Endometrial microvascular endothelial cells (primary cell): ENCODE data around the gene ZNF580. TPM values are rescaled to one million over a fixed set of nuclear protein-coding genes. Genes with fewer than 3 reads are reported as not detected.

Experiments used
- in situ Hi-C: cut with HindIII; loops from 2 replicates; pipeline ENCODE4 v1.10.0; 2017; ENCODE audit warnings: low sequenced_read_pairs, low pct_unique_long_range_greater_than_20kb; ENCODE audit errors: inconsistent ontology term
- total RNA-seq: library from RNA; depleted of rRNA; stranded (reverse); fragments of >200 nt; gene quantifications from one replicate; pipeline ENCODE4 v1.2.3, GENCODE V29; 2015; ENCODE audit errors: inconsistent ontology term

The ZNF580 gene
- total RNA-seq, 1 donor from 2014 or later, result 11.1 TPM

- in situ Hi-C loops, result no loop called here
Observed at GRCh38 chr19:55605207-55605636, 35.6 kb upstream of the ZNF580 start.

GRCh38 chr19:55605637-55606470 is 34.9 kb upstream of the ZNF580 start, which contains the start of gene ZNF865:
ZNF865 (plus strand) TSS chr19:55605647; CDS start chr19:55613619, 7,972 bp downstream.
- in situ Hi-C loops, result no loop called here

DNA sequence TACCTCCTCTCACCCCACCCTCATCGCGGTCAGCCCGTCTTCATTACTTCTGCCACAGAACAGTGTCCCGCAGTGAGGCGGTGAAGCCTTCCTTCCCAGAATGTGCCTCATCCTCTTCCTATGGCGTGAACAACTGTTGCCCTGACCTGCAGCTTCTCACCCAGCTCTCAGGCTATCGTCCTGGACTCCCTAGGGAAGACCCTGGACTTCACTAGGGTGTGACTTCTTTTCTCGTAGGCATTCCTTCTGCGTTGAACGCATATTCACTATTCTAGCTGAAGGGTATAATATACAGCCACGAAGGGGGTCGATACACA is 34.4 kb upstream of the ZNF580 start:
- in situ Hi-C loops, result no loop called here

DNA sequence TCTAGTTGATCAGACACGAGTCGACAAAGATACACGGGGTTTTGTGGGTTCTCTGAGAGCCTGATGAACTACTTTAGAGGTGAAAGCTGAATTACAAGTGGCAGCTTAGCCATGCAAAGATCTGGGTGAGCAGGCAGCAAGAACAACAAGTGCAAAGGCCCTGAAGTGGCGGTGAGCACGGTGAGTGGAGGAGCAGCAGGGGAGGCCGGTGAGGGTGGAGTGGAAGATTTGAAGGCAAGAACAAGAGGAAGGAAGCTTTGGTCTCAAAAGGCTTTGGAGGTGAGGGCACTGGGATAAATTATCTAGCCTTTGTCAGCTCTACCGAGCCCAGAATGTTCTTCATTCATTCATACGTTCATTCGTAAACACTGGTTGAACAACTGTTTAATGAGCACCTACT is 34.0 kb upstream of the ZNF580 start:
- in situ Hi-C loops, result no loop called here

- in situ Hi-C loops, result no loop called here
Observed at GRCh38 chr19:55609326-55609725, 31.5 kb upstream of the ZNF580 start.

- in situ Hi-C loops, result no loop called here
Observed at GRCh38 chr19:55611300-55611982, 29.4 kb upstream of the ZNF580 start.

DNA sequence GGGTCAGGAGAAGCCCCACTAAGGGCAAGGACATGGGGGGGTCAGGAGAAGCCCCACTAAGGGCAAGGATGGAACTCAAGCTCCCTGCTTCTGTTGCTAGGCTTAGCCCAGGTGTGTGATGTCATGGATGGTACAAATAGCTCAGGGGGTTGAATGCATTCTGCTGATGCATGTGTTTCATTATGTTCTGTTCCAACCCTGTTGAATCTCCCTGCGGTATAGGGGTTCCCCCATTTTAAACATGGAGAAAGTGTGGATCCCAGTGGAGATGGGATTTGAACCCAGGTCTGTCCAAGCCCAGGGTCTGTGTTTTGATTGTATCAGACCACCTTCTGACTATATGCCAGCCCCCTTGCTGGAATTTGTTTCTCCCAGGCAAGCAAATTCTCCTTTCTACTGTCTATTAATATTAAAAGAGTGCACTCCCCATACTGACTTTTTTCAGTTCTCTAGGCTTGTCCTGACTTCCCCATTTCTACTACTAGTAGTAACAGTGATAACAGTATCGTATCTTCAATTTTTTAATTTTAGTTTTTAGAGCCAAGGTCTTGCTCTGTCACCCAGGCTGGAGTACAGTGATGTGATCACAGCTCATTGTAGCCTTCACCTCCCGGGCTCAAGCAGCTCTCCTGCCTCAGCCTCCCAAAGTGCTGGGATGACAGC is 28.7 kb upstream of the ZNF580 start:
- in situ Hi-C loops, result no loop called here

GRCh38 chr19:55613396-55613795 is 27.4 kb upstream of the ZNF580 start:
- in situ Hi-C loops, result no loop called here

GRCh38 chr19:55613930-55614710 is 26.7 kb upstream of the ZNF580 start:
- in situ Hi-C loops, result no loop called here

DNA sequence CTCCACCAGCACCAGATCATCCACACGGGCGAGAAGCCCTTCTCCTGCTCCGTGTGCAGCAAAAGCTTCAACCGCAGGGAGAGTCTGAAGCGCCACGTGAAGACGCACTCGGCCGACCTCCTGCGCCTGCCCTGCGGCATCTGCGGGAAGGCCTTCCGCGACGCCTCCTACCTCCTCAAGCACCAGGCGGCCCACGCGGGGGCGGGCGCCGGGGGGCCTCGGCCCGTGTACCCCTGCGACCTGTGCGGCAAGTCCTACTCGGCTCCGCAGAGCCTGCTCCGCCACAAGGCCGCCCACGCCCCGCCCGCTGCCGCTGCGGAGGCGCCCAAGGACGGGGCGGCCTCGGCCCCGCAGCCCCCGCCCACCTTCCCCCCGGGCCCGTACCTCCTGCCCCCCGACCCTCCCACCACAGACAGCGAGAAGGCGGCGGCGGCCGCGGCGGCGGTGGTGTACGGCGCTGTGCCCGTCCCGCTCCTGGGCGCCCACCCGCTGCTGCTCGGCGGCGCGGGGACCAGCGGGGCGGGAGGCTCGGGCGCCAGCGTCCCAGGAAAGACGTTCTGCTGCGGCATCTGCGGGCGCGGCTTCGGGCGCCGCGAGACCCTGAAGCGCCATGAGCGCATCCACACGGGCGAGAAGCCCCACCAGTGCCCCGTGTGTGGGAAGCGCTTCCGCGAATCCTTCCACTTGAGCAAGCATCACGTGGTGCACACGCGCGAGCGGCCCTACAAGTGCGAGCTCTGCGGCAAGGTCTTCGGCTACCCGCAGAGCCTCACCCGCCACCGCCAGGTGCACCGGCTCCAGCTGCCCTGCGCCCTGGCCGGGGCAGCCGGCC is 25.9 kb upstream of the ZNF580 start:
- in situ Hi-C loops, result no loop called here

- in situ Hi-C loops, result no loop called here
Observed at GRCh38 chr19:55615543-55616394, 25.0 kb upstream of the ZNF580 start.

DNA sequence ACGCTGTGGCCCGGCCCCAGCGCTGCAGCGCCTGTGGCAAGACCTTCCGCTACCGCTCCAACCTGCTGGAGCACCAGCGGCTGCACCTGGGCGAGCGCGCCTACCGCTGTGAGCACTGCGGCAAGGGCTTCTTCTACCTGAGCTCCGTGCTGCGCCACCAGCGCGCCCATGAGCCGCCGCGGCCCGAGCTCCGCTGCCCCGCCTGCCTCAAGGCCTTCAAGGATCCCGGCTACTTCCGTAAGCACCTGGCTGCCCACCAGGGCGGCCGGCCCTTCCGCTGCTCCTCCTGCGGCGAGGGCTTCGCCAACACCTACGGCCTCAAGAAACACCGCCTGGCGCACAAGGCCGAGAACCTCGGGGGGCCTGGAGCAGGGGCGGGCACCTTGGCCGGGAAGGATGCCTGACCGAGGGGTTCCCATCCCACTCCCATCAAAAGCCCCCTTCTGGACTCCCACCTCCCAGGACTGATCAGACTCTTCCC is 24.4 kb upstream of the ZNF580 start:
- in situ Hi-C loops, result no loop called here

- in situ Hi-C loops, result no loop called here
Observed at GRCh38 chr19:55617426-55617825, 23.4 kb upstream of the ZNF580 start.

DNA sequence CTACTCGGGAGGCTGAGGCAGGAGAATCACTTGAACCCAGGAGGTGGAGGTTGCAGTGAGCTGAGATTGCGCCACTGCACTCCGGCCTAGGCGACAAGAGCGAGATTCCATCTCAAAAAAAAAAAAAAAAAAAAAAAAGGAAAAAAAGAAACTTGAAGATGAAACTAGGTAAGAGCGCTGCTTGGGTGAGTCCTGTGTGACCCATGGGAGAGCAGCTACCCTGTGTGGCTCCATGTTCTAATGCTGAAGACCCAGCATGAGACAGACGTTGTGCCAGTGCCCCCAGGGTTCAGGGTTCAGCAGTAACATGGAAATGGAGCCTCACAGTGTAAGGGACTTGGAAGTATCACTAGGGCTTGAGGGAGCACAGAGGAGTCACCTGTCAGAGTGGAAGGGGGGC is 22.4 kb upstream of the ZNF580 start:
- in situ Hi-C loops, result no loop called here

DNA sequence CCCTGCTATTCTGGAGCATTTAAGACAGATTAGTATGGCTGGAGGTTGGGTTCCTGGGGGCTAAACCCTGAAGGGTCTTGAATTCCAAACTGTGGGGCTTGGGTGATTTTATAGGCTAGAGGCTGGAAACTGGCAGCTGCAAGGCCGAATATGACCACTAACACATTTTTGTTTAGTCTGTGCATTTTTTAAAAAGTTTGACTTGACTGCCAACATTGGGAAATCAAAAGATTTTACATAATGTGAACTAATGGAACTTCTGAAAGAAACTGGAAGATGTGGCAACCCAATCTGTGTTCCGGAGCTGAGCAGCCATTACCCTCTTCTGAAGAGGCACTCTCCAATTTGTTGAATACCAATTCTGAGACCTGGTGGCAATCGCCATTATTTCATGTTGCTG is 21.5 kb upstream of the ZNF580 start:
- in situ Hi-C loops, result no loop called here

DNA sequence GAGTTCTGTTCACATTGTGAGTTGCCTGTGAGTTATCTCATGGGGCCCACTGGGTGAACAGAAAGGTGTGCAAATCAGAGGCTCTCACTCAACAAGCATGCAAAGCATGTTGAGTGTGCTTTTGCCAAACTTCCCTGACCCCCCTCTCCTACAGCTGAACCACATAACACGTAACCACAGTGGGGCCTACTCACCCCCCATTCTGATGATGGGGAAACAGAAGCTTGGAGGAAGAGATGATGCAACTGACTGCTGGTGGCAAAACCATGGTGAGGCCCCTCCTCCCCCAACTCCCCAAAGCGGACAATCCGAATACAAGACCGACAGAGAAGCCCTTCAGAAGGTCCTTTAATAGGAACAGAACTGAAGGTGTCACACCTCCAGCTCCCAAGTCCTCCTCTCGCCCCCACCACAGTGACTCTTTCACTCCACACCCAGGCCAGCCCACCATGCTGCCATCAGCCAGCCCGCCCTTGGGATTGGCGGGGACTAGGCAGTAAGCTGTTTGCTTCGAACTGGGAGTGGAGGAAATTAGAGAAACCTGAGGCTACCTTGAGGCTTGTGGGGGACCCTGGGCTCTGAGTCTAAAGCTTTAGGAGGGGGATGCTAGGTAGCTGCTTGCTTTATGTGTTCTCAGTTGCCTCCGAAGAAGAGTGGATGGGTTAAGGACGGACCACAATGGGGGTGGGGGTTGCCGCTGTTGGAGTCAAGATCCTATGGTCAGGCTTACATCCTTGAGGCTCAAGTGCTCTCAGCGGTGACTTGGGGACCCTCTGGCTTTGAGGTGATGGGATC is 20.2 kb upstream of the ZNF580 start:
- in situ Hi-C loops, result loop anchor here (10.0 kb wide), 1 partner anchor 106 kb away; no protein-coding TSS in a partner anchor
